Measurements from ENCODE around the gene IL17B.

The IL17B gene

GRCh38 chr5:149418910-149419531, 39.9 kb upstream of the IL17B start:
- H3K36me3 Mint-ChIP-seq, result no peaks in the 10 kb centered on the region
- peaks cover 6% of the 10 kb centered on the region for H3K4me1 Mint-ChIP-seq
- no peak overlapping the region for H3K27ac Mint-ChIP-seq
- no peak overlapping the region for H3K4me3 Mint-ChIP-seq
- no peaks in the 10 kb centered on the region for H3K27me3 Mint-ChIP-seq
- H3K9me3 Mint-ChIP-seq, result no peaks in the 10 kb centered on the region

- H3K4me3 Mint-ChIP-seq, result no peak overlapping the region
- no peaks in the 10 kb centered on the region for H3K36me3 Mint-ChIP-seq
- no peak overlapping the region for H3K27ac Mint-ChIP-seq
- H3K9me3 Mint-ChIP-seq, result no peaks in the 10 kb centered on the region
- no peaks in the 10 kb centered on the region for H3K27me3 Mint-ChIP-seq
- H3K4me1 Mint-ChIP-seq, result peaks cover 6% of the 10 kb centered on the region
Measured at GRCh38 chr5:149417711-149418368, 38.7 kb upstream of the IL17B start.

GRCh38 chr5:149416987-149417710, 38.1 kb upstream of the IL17B start:
- Mint-ChIP-seq H3K4me3 (no peak overlapping the region), H3K4me1 (peaks cover 4% of the 10 kb centered on the region)

GRCh38 chr5:149415066-149415967, 36.2 kb upstream of the IL17B start:
- H3K27me3 Mint-ChIP-seq, result no peaks in the 10 kb centered on the region
- H3K27ac Mint-ChIP-seq, result no peak overlapping the region
- H3K9me3 Mint-ChIP-seq, result no peaks in the 10 kb centered on the region
- H3K4me3 Mint-ChIP-seq, result no peak overlapping the region
- no peaks in the 10 kb centered on the region for H3K36me3 Mint-ChIP-seq
- H3K4me1 Mint-ChIP-seq, result no peaks in the 10 kb centered on the region

More at GRCh38 chr5:149416987-149417710, 38.1 kb upstream of the IL17B start:
- Mint-ChIP-seq H3K27me3 (no peaks in the 10 kb centered on the region), H3K36me3 (no peaks in the 10 kb centered on the region), H3K9me3 (no peaks in the 10 kb centered on the region), H3K27ac (no peak overlapping the region)

GRCh38 chr5:149414405-149415065, 35.4 kb upstream of the IL17B start:
- Mint-ChIP-seq H3K9me3 (no peaks in the 10 kb centered on the region), H3K27ac (no peak overlapping the region), H3K27me3 (no peaks in the 10 kb centered on the region), H3K4me1 (no peaks in the 10 kb centered on the region), H3K4me3 (no peak overlapping the region), H3K36me3 (no peaks in the 10 kb centered on the region)

- Mint-ChIP-seq H3K4me3 (no peak overlapping the region), H3K27ac (no peak overlapping the region), H3K4me1 (no peaks in the 10 kb centered on the region), H3K36me3 (no peaks in the 10 kb centered on the region), H3K27me3 (no peaks in the 10 kb centered on the region), H3K9me3 (no peaks in the 10 kb centered on the region)
Measured at GRCh38 chr5:149413477-149414210, 34.6 kb upstream of the IL17B start.

- Mint-ChIP-seq H3K27ac (no peak overlapping the region), H3K27me3 (no peaks in the 10 kb centered on the region), H3K4me3 (no peak overlapping the region), H3K4me1 (no peaks in the 10 kb centered on the region), H3K9me3 (no peaks in the 10 kb centered on the region), H3K36me3 (no peaks in the 10 kb centered on the region)
Measured at GRCh38 chr5:149412783-149413476, 33.8 kb upstream of the IL17B start.

- no peak overlapping the region for H3K4me3 Mint-ChIP-seq
- H3K27ac Mint-ChIP-seq, result no peak overlapping the region
- no peaks in the 10 kb centered on the region for H3K4me1 Mint-ChIP-seq
- no peaks in the 10 kb centered on the region for H3K27me3 Mint-ChIP-seq
- H3K9me3 Mint-ChIP-seq, result no peaks in the 10 kb centered on the region
- no peaks in the 10 kb centered on the region for H3K36me3 Mint-ChIP-seq
Measured at GRCh38 chr5:149411738-149412519, 32.8 kb upstream of the IL17B start.

GRCh38 chr5:149410721-149411432, 31.8 kb upstream of the IL17B start:
- no peaks in the 10 kb centered on the region for H3K36me3 Mint-ChIP-seq
- H3K27ac Mint-ChIP-seq, result no peak overlapping the region
- no peaks in the 10 kb centered on the region for H3K4me1 Mint-ChIP-seq
- no peaks in the 10 kb centered on the region for H3K9me3 Mint-ChIP-seq
- H3K27me3 Mint-ChIP-seq, result no peaks in the 10 kb centered on the region
- no peak overlapping the region for H3K4me3 Mint-ChIP-seq

GRCh38 chr5:149410071-149410470, 31.0 kb upstream of the IL17B start:
- Mint-ChIP-seq H3K27ac (no peak overlapping the region), H3K9me3 (no peaks in the 10 kb centered on the region), H3K4me3 (no peak overlapping the region)

GRCh38 chr5:149409268-149409948, 30.3 kb upstream of the IL17B start:
- H3K4me1 Mint-ChIP-seq, result no peaks in the 10 kb centered on the region
- H3K36me3 Mint-ChIP-seq, result no peaks in the 10 kb centered on the region
- H3K9me3 Mint-ChIP-seq, result no peaks in the 10 kb centered on the region
- no peak overlapping the region for H3K27ac Mint-ChIP-seq
- H3K27me3 Mint-ChIP-seq, result no peaks in the 10 kb centered on the region
- no peak overlapping the region for H3K4me3 Mint-ChIP-seq

More at GRCh38 chr5:149410071-149410470, 31.0 kb upstream of the IL17B start:
- Mint-ChIP-seq H3K27me3 (no peaks in the 10 kb centered on the region), H3K4me1 (no peaks in the 10 kb centered on the region), H3K36me3 (no peaks in the 10 kb centered on the region)

GRCh38 chr5:149408252-149409099, 29.4 kb upstream of the IL17B start:
- Mint-ChIP-seq H3K4me1 (no peaks in the 10 kb centered on the region), H3K27ac (no peak overlapping the region), H3K27me3 (no peaks in the 10 kb centered on the region), H3K9me3 (no peaks in the 10 kb centered on the region), H3K36me3 (no peaks in the 10 kb centered on the region), H3K4me3 (no peak overlapping the region)

Data from activated naive CD4-positive, alpha-beta T cell treated with anti-CD3 and anti-CD28 coated beads, Interleukin-2, amount 50 U/mL, for 24 hours (primary cell).